A549 (cell line): ENCODE measurements around the gene DST.

Experiments used
- CTCF ChIP-seq: fragments of >200 bp; sonication (Bioruptor Twin); formaldehyde crosslinking; IDR thresholded peaks from 3 replicates; pipeline ENCODE4 v1.5.1; 2016
- GATA3 ChIP-seq: IDR thresholded peaks from 2 replicates; pipeline ENCODE4 v1.6.1; 2012; ENCODE audit warnings: borderline replicate concordance
- RCOR1 ChIP-seq: fragments of 150-350 bp; IDR thresholded peaks from 2 replicates; pipeline ENCODE4 v1.6.1; 2014; ENCODE audit warnings: antibody characterized with exemption, low read length, low read depth
- ZFP36 ChIP-seq: fragments of 450-650 bp; IDR thresholded peaks from 2 replicates; pipeline ENCODE4 v1.6.1; 2014; ENCODE audit warnings: borderline replicate concordance; ENCODE audit not compliant: partially characterized antibody

GRCh38 chr6:56430629-56431600, 211.8 kb downstream of the DST start:
- TF ChIP-seq ZFP36 (no peak), CTCF (no peak), RCOR1 (no peak), GATA3 (no peak)
